ENCODE results near the gene ODF2L.
A peak's percentile ranks its signal among the peaks of the same experiment; 100 is the strongest.
"Not testable (repeated sequence)": the region's sequence is repeated elsewhere in the genome, so short reads cannot be mapped to it uniquely, and the experiment has no call there.

The ODF2L gene

DNA sequence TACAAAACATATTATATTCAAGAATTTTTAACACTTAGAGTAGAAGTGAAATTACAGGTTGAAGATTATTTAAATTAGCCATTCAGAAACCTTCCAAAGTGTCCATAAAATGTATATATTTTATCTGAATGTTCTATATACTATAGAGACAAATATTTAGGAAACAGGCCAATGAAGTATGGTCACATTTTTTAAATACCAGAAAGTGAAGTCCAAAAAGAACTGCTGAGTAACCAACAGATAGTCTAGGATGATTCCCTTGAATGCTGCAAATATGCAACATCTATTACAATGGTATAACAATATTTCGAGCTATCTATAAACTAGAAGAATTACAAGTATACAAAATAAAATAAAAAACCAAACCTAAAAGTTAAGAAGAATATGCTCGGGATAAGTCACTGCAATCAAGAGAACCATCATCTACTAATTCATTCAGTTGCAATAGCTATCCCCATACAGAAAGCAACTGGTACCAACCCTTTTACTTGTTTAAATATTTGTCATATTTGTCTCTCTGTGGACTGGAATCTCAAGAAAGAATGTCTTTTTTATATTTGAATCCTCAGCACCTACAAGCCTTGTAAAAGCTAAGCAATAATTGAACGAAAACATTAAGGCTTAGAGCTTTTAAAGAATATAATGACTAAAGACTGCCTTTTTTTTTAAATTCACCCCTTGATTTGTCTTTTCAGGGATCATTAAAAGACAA is 8.1 kb downstream of the ODF2L start:
- DNase-seq (ENCODE audit: low read depth, low spot score), result no peak

DNA sequence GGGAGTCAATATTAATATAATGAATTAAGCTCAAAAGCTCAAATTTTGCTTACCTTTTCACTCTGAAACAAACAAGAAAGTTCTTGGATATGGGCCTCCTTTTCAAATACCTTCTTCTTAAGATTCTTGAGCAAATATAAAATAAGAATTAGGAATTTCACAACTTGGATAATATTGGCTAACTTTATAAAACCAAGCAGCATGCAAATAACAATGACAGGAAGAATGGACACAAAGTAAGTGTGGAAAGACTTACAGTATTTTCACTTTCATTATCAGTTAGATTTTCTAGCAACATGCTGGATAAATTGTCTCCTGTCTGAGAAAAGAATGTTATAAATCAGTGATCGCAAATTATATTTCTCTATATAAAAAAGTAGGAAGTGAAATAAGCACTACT is 13.2 kb downstream of the ODF2L start:
- no peak for DNase-seq (ENCODE audit: low read depth, low spot score)

DNA sequence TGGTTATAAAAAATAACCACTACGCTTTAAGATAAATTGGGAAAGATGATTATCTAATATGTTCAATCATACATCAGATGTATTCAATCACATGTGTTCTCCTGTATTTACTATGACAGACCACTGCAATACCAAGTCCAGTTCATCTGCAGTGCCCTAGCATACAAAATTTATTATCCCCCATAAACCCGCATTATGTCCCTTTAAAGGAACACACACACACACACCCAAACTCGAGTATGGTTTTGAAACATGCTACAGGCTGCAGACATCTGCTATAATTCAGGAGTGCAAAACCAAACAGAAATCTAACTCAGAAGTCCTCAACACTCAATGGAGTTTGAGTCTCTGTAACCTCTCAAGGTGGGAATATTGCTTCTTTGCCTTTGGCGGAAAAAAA is 14.9 kb downstream of the ODF2L start:
- DNase-seq (ENCODE audit: low read depth, low spot score), result no peak

DNA sequence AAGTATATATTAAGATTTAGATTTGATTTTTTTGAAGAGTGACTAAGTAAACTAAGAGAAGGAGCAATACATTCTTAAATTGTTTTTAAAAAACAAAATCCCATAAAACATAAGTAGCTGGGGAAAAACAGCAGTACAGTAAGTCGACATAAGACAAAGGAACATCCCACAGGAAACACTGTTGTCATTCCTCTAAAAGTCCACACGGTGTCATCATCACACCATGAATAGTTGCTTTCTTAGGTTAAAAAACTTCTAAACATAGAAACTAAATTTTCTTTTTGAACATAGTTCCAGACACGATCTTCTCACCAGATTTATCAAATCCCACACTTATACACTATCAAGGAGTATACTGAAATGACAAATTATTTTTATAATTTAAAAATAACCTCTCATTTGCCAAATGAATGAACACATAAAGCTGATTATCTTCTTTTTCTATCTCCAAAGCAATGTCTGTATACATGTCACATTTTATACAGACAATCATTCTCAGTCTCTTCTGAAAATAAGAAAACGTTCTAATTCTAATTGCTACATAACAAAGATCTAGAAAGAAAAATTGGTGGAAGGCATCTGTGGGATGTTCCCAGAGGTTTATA is 15.8 kb downstream of the ODF2L start:
- DNase-seq (ENCODE audit: low read depth, low spot score), result peak; percentile 75

DNA sequence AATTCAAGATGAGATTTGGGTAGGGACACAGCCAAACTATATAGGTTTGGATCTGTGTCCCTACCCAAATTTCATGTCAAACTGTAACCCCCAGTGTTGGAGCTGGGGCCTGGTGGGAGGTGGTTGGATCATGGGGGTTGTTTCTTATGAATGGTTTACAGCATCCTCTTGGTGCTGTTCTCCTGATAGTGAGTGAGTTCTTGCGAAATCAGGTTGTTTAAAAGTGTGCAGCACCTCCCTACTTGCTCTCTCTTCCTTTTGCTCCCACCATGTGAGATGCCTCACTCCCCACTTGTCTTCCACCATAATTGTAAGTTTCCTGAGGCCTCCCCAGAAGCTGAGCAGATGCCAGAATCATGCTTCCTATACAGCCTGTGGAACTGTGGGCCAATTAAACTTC is 17.3 kb downstream of the ODF2L start:
- no peak for DNase-seq (ENCODE audit: low read depth, low spot score)

DNA sequence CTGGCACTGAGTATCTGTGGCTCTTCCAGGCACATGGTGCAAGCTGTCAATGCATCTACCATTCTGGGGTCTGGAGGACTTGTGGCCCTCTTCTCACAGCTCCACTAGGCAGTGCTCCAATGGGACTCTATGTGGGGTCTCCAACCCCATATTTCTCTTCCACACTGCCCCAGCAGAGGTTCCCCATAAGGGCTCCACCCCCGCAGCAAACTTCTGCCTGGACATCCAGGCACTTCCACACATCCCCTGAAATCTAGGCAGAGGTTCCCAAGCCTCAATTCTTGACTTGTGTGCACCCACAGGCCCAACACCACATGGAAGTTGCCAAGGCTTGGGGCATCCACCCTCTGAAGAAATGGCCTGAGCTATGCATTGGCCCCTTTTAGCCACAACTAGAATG is 18.8 kb downstream of the ODF2L start:
- DNase-seq (ENCODE audit: low read depth, low spot score), result no peak

DNA sequence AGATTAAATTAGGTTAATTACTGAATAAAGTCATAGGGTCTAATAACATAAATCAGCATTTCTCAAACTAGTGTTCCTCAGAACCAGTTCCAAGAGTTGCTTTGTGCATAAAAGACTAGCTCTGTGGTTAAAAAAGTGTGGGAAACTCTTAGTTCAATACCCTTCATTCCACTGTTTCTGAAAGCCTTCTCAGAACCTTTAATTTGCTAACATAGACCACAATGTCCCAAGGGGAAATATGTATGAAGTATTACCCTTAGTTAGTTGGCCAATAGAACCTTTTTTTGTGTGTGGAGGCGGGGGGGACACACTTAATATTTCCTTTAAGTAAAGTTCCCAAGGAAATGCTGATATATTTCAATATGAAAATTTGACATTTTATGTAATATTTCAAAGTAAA is 20.4 kb downstream of the ODF2L start:
- no peak for DNase-seq (ENCODE audit: low read depth, low spot score)

DNA sequence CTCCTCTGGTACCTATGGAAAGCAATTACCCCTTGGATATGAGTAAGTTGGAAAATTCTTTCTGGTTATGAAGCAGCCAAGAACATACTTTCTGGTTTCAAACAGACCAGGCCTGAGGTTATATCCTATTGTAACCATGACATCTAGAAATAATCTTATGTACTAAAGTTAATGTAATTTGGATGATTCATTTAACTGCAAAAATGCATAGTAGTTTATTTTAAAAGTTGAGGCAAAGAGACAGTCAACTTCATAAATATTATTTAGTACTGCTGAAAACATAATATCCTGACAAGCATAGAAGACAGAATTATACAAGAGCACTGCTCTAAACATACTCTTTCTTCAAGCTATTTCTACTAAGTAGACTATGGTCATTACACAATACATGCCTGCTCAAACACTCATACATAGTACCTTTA is 25.5 kb downstream of the ODF2L start:
- DNase-seq (ENCODE audit: low read depth, low spot score), result peak; percentile 54

DNA sequence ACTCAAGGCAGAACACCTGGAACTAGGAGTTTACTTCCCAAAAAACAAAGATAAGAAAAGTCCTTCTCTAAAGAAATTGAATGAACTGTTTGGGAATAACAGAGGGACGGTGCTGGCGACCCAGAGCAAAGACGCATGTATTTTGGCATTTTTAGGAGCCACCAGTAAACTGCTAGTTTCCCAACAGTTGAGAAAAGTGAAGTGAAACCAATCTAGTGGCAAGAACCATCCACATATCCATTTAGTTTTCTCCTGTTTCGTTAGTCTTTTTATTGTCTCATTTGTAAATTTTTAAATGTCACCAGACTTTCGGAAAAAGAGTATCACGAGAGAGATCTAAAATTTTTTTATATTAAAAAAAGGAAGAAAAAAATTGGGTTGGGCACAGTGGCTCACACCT is 30.2 kb downstream of the ODF2L start:
- no peak for DNase-seq (ENCODE audit: low read depth, low spot score)

DNA sequence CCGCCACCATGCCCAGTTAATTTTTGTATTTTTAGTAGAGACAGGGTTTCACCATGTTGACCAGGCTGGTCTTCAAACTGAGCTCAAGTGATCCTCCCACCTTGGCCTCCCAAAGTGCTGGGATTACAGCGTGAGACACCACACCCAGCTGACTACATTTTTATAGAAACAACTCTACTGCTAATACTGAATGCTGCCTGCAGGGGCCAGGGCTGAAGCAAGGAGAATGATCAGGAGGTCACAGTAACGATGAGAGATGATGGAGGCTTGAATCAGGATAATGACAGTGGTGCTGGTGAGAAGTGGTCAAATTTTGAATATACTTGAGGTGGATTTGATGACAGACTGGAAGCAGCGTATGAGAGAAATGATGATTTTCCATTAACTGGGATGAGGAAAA is 33.3 kb downstream of the ODF2L start:
- DNase-seq (ENCODE audit: low read depth, low spot score), result no peak

DNA sequence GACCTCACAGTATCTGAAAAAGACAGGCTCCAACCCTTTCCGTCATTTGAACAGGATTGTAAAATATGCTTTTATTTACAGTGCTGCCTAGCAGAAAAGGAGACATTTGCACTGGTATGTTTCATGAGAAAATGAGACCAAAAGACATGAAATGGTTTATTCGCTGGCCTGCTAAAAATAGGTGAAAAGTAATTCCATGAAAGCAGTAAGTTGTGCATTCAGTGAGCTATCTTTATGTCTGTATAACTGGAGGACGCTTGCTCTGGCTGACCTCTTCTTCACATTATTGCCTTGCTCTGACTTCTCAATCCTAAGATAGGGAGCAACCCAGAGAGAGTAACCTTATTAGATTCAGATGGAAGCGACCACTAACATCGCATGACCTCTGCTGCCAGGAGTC is 38.3 kb downstream of the ODF2L start:
- DNase-seq (ENCODE audit: low read depth, low spot score), result no peak

DNA sequence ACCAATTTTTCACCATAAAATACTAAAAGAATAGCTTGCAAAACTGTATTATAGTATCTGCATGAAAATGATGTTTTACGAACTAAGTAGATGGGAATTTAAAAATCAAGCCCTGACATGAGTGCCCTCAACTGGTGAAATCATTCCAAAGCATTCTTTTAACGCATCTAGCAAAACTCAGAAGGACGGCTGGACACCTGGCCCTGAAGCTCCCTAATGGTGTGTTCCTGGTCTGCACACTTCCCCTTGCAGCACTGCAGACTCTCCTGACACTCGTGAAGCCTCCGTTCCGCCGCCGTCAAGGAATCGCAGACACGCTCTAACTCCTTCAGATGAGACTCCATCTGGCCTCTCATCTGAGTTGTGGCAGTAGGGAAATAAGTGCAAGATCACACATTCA is 39.9 kb downstream of the ODF2L start:
- peak; percentile 18 for DNase-seq (ENCODE audit: low read depth, low spot score)

DNA sequence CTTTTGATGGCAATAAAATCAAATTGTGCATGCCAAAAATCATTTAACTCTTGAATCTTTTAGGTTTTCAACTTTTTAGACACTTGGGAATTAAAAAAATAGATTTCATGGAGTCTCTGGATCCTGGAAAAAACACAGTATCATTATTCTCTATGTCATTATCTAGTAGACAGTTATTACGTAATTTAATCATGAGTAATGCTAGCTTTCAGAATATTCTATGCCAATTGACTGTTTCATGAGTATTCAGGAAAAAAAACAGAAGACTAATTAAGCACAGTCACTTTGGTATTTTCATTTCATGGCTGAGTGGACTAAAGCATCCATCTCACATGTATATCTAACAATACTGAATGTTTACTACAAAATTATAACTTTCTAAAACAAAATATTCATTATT is 44.0 kb downstream of the ODF2L start:
- DNase-seq (ENCODE audit: low read depth, low spot score), result no peak

DNA sequence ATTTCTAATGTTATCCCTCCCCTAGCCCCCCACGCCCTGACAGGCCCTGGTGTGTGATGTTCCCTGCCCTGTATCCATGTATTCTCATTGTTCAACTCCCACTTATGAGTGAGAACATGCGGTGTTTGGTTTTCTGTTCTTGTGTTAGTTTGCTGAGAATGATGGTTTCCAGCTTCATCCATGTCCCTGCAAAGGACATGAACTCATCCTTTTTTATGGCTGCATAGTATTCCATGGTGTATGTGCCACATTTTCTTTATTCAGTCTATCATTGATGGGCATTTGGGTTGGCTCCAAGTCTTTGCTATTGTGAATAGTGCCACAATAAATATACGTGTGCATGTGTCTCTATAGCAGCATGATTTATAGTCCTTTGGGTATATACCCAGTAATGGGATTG is 45.9 kb downstream of the ODF2L start:
- DNase-seq (ENCODE audit: low read depth, low spot score), result not testable (repeated sequence)

DNA sequence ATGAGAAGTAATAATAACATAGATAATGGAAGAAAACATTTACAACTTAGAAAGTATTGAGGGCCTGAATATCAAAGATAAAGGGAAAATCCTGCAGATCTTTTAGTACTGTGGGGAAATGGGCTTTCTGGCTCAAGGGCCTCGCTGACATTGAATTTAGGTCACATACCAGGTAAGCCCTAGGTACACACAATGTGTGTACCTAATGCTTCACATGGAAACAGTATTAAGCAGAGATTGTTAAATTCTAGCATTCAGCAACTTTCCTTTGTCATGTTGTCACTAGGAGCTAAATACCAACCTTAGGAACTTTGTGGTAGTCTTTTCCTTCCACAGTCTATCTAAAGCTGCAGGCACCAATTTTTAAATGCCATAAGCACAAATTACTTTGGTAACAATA is 49.7 kb downstream of the ODF2L start:
- no peak for DNase-seq (ENCODE audit: low read depth, low spot score)

DNA sequence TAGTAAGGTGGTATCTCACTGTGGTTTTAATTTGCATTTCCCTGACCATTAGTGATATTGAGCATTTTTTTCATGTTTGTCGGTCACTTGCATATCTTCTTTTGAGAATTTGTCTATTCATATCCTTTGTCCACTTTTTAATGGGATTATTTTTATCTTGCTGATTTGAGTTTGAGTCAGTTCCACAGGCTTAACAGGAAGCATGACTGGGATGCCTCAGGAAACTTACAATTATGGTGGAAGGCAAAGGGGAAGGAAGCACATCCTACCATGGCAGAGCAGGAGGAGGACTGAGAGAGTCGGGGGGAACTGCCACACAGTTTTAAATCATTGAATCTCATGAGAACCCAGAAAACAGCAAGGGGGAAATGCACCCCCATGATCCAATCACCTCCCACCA is 51.1 kb downstream of the ODF2L start:
- DNase-seq (ENCODE audit: low read depth, low spot score), result no peak

DNA sequence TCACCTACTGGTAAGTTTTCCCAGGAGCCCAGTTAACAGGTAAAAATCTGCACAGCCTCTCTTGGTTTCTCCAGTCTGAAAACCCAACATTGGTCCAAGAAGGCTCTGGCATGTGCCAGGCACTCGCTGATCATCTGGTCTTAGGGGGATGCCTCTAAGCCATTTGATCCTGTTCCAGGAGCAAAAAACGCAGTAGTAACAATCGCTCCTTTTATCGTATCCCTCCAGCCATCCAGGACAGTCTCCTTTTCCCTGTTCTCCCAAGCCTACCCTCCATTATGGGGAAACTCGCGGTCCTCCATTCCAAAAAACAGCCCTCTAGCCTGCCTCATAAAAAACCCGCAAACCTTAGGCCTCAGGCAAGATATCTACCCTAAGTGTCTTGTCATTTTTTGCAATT is 56.2 kb downstream of the ODF2L start:
- no peak for DNase-seq (ENCODE audit: low read depth, low spot score)

DNA sequence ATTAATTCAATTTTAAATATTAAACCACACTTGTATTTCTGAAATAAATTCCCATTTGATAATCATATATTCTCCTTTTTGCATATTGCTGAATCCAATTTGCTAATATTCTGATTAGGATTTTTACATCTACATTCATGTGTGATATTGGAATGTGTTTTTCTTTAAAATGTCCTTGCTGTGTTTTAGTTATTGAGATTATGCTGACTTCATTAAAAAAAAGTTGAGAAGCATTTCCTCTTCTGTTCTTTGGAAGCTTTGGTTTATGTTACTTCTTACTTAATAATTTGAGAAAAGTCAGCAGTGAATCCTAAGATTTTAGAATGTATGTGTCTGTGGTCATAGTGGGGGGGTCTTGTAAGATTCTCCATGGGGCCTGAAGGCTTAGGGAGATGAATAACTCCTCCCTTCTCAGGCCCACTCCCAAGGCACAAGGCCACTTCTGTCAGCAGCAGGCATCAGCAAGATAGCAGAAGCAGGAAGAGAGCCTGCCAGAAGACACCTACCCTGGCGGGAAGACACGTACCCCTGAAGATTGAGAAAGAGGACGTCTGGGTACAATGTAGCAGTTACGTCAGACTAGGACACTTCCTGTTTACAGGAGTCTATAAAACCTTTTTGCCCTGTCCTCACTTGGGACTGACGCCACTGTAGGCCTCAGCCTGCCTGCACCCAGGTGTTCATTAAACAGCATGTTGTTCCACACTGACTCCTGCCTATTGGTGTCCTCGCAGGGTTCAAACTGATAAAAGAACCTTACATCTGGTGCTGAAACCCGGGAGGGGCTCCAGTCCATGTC is 56.9 kb downstream of the ODF2L start:
- no peak for DNase-seq (ENCODE audit: low read depth, low spot score)

DNA sequence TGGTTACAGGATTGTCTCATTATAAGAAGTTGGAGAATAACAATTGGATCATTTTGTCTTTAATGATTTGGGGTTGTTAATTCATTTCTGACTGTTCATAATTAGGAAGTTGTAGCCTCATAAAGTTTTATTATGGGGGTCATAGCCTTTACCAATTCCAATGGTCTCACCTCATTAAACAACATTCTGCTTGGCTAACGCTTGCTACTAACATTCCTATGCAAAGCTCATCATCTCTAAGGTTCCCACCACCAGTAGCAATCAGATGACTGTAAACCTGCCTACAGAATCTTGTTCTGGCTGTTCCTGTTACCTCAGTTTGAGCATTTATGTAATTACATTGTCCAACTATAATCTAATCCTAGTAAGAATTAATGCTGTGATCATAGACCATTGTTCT is 60.2 kb downstream of the ODF2L start:
- DNase-seq (ENCODE audit: low read depth, low spot score), result no peak

DNA sequence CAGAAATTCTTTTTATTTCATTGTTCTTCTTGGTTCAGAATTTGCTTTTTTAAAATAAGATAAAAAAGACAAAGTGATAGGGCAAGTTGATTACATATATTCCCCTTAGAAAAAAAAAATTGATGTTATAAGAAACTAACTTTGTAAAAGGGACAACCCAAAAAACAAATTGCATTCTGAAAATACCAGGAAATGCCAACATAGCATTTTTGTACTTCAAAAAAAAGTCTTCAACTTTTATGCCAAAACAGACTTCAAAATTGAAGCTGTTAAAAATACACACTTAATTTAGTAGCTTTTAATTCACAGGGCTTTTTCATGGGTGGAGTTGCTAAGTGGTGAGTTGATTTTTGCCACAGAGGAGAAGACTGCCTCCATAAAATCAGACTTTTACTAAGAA is 70.9 kb downstream of the ODF2L start:
- no peak for DNase-seq (ENCODE audit: low read depth, low spot score)

DNA sequence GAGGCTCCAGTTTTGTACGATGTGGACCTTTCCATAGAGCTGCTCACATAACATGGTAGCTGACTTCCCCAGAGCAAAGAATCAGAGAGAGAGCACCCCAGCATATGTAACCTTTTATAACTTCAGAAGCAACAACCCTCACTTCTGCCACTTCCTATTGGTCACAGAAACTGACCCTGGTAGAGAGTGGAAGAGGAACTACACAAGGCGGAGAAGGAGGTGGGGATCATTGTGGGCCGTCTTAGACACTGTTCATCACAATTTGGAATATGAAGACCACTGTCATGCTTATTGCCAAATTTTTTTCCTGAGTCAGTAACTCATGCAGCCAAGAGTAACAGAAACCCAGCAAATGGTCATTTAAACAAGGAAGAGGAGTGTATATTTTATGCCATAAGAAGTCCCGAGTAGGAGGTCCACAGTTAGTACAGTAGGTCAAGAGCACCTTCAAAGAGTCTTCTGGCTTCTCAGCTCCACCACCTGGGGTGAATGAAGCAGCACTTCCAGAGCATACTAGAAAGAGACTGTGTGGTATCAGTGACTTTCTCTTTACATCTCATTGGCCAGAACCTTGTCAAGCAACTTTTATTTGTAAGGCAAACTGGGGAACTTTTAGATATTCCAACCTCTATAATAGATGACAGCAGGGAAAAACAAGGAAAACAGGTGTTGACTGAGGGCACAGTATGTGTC is 71.8 kb downstream of the ODF2L start:
- no peak for DNase-seq (ENCODE audit: low read depth, low spot score)

DNA sequence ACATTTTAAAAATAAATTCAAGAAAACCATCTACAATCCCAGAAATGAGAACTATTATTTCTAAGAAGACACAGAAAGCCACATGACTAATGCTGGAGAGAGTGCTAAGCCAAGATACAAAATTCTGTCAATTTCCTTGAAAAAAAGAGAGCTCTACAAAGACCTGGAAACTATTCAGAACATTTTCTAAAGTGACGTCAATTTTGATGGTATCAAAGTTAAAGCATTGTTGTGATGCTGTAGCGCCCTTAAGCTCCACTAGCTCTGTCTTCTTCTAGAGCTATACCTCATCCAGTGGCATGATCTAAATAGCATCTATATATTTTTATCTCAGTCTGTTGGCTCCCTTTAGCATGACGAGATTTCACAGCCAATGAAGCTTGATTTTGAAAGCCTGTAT is 73.9 kb downstream of the ODF2L start:
- no peak for DNase-seq (ENCODE audit: low read depth, low spot score)

Data from astrocyte of the hippocampus (primary cell).